Stimulated activated CD8-positive, alpha-beta memory T cell treated with anti-CD3 and anti-CD28 coated beads, Interleukin-7, amount 100 ng/mL, for 48 hours (primary cell): Measurements from ENCODE around the gene NOC3L.
"Not testable (repeated sequence)": the region's sequence is repeated elsewhere in the genome, so short reads cannot be mapped to it uniquely, and the experiment has no call there.

Experiments used
- DNase-seq, 2 donors: peaks; one replicate each; pipeline ENCODE4 v3.0.0-alpha.2; 2020; ENCODE audit warnings: low read depth in 1 of 2; ENCODE audit errors: extremely low read depth in 1 of 2

NOC3L gene, protein sequence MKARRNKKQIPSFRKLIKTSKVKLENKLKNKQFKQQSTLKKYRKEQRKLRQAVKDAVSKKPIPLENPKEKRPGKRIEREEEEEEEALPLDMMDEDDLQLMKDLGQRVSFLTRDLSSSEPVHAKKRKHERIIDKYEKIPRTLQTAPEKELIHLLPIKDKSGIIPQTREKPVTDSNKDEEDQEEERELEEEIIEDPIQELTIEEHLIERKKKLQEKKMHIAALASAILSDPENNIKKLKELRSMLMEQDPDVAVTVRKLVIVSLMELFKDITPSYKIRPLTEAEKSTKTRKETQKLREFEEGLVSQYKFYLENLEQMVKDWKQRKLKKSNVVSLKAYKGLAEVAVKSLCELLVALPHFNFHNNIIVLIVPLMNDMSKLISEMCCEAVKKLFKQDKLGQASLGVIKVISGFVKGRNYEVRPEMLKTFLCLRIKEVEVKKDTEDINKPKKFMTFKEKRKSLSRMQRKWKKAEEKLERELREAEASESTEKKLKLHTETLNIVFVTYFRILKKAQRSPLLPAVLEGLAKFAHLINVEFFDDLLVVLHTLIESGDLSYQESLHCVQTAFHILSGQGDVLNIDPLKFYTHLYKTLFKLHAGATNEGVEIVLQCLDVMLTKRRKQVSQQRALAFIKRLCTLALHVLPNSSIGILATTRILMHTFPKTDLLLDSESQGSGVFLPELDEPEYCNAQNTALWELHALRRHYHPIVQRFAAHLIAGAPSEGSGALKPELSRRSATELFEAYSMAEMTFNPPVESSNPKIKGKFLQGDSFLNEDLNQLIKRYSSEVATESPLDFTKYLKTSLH

DNA sequence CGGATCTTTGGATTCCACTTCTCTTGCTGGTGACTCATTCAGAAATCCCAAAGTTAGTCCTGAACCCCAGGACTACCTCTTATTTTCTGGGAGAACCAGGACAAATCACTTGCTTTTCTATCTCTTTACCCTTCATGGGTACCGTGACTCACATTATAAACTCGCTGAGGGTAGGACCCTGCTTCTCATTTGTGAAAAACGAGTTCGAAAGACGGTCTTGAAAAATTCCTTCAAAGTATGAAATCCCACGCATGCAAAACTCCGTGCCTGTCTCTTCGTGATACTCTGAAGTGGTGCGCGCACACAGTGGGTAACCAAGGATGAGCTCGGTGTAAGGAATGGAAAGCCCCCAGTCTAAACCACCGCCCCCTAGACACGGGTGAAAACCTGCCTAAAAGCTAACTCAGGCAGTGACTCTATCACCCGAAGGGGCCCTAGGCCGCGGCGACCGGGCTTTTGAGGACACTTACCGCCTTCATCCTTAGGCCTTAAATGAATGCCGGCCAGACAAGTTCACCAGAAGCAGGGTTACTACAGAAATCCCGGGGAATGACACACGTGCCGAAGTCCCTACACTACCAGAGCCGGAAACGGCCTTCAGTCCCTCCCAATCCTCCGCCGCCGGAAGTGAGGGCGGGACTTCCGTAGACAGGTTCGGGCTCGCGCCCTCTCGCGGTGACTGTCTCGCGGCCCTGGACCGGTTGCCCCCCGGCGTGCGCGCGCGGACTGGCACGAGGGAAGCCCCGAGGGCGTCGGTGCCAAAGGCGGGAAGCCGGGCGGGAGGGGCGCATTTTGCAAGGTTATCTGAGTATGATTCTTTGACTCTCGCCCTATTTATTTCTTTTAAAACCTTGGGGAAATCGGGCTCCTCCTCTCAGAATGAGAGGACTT, at the start of gene NOC3L:
Gene NOC3L (minus strand): TSS at position 580 of the 891 bp plus-strand sequence. CDS start 101 bp downstream, at position 479.
- peak; percentile 89 to 96 for DNase-seq

DNA sequence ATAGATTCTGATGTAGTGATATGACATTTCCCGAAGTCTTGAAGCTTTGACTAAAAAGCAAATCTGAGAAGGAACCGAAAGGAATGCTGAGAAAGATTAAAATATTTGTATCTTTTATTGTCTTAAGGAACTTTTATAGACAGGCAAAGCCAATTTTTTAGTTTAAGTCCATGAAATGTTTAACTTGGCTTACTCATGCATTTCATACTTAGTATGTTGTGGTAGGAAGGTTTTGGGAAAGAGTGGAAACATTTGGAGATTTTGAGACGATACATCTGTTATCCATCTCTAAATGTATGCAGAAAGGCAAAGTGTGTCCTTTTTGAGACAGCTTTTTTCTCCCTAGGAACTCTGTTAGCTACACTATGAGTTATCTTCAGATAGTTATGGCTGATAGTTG, 49.7 kb upstream of the NOC3L start:
- no peak for DNase-seq

DNA sequence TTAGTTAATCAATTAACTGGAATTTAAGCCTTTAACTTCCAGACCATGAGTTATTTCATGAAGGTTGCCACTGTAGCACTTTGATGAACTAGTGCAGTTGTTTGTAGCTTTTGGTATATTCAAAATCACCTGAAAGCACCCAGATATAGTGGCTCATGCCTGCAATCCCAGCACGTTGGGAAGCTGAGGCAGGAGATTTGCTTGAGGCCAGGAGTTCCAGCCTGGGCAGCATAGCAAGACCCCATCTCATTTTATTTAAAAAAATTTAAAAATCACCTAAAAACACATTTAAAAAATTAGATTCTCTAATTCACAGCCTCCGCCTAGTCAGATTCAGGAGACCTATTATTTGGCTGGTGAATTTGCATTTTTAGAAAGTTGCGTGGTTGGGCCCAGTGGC, 48.6 kb upstream of the NOC3L start:
- DNase-seq = no peak

DNA sequence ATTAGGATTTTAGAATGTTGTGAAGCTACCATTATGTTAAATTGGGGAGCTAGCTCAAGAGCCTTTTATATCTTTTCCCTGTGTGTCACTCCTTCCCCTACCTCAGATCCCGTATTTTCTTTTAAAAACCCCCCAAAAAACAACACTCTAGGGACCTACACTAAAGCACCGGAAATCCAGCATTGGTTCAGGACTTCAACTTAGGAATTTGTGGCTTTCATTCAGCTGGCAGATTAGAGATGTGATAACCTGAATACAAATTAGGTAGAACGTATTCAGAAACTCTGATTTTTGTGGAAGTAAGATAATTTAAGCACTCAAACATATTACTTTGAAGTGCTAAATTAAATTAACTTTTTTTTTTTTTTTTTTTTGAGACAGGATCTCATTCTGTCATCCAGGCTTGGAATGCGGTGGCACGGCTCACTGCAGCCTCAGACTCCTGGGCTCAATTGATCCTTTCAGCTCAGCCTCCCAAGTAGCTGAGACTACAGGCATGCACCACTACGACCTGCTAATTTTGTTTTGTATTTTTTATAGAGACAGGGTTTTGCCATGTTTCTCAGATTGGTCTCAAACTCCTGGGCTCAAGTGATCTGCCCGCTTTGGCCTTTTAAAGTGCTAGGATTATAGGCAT, 46.4 kb upstream of the NOC3L start:
- no peak for DNase-seq

DNA sequence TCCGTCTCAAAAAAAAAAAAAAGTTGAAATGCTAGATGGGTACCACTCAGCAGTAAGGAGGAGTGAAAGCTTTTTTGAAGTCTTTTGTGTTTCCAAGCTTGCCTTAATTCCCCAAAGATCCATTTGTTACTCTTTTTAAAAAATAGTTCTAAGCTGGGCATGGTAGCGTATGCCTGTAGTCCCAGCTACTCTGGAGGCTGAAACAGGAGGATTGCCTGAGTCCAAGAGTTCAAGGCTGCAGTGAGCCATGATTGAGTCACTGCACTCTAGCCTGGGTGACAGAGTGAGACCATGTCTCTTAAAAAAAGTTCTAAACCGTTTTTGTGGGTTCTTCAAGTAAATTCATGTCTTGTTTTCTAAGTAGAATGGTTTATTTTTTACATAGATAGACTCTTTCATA, 44.9 kb upstream of the NOC3L start:
- no peak for DNase-seq

DNA sequence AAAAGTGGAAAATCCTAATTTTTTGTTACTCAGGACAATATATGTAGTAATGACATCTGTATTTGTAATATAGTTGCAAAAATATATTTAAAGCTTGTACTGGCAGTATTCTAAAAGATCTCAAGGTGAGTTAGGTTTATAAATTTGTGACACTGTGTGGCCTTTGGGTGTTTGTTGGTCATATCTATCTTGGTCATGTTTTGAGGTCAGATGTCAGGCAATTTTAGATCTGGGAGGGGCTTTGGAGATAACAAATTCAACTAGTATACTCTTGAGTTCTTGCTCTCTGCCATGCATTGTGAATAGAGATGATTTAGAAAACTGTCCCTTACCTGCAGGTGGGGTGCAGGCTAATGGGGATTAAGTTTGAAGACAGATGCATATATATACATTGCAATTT, 42.7 kb upstream of the NOC3L start:
- no peak for DNase-seq

DNA sequence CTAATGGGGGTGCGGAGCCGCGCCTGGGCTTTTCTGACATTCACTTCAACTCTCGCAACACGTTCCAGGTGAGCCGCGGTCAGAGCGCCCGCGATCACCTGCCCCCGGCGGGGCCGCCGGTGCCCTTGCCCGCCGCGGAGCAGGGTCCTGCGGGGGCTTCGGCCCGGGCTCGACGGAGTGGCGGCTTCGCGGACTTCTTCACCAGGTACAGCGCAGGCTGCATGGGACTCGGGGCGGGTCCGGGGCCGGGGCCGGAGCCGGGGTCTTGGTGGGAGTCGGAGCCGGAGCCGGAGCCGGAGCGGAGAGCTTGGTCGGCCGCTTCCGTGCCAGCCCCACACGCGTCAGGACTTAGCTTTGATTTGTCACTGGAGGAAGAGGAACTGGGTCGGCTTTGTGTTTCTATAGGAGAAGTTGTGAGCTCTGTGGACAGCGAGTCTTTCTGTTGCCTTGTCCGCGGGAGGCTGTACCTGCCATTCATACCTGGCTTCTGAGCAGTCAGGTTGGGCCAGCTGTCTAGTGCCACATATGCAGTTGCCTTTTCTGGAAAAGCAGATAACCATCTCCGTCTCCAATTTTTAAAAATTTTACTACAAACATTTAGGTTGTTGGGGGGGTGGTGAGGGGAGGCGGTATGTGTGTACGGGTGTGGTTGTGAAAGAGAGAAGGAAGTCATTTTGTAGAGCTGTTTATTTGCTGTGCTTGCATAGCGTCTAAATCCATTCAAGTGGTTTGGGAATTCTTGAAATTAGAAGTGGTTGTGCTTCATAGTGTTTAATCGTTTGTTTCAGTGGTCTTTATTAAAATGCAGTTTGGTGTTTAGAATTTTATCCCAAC, 40.9 kb upstream of the NOC3L start:
- no peak for DNase-seq

DNA sequence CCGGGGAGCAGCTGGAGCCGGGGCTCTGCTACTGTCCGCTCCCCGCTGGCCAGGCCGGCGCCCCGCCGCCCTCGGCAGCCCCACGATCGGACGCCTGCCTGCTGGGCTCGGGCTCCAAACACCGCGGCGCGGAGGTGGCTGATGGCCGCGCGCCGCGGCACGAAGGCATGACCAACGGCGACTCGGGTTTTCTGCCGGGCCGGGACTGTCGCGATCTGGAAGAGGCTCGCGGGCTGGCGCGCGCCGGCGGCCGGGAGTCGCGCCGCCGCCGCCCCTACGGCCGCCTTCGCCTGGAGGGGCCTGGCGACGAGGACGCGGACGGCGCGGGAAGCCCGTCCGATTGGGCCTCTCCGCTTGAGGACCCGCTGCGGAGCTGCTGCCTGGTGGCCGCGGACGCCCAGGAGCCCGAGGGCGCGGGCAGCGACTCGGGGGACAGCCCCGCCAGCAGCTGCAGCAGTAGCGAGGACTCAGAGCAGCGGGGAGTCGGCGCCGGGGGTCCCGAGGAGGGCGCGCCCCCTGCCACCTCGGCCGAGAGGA, 40.2 kb upstream of the NOC3L start:
- DNase-seq = no peak

DNA sequence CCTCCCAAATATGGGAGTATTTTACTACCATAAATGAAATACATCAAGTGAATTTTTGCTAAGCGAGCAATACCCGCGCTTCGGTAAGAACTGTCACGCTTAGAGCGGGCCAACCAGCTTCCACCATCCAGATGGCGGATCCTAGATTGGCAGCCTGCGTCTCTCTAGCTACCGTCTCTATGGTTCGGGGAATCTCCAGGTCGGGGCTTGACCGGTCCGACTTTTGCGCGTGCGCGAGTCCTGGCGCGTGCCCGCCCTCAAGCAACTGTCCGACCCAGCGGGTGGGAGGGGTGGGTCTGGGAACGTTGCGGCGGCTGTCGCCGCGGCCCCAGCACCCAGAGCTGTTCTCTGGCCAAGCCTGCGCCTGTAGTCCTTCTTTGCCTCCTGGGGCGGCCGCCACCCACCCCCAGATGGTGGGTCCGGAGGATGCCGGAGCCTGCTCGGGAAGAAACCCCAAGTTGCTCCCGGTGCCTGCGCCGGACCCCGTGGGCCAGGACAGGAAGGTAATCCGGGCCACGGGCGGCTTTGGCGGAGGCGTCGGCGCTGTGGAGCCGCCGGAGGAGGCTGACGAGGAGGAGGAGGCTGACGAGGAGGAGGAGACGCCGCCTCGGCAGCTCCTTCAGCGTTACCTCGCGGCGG, 39.6 kb upstream of the NOC3L start, which contains the start of gene TBC1D12:
Gene TBC1D12 (plus strand): TSS at position 338 of the 639 bp plus-strand sequence. CDS start 73 bp downstream, at position 411.
- DNase-seq = peak in 1 of 2 donors; percentile 26

DNA sequence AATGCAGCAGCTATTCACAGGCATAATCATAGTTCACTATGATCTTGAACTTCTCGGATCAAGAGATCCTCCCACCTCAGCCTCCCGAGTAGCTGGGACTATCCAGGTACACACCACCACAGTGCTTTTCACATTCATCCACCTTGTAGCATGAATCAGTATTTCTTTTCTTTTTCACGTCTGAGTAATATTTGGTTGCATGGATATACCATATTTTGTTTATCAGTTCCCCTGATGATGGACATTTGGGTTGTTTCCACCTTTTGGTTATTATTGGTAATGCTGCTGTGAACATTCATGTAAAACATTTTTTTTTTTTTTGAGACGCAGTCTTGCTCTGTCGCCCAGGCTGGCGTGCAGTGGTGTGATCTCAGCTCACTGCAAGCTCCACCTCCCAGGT, 36.0 kb upstream of the NOC3L start:
- no peak for DNase-seq

DNA sequence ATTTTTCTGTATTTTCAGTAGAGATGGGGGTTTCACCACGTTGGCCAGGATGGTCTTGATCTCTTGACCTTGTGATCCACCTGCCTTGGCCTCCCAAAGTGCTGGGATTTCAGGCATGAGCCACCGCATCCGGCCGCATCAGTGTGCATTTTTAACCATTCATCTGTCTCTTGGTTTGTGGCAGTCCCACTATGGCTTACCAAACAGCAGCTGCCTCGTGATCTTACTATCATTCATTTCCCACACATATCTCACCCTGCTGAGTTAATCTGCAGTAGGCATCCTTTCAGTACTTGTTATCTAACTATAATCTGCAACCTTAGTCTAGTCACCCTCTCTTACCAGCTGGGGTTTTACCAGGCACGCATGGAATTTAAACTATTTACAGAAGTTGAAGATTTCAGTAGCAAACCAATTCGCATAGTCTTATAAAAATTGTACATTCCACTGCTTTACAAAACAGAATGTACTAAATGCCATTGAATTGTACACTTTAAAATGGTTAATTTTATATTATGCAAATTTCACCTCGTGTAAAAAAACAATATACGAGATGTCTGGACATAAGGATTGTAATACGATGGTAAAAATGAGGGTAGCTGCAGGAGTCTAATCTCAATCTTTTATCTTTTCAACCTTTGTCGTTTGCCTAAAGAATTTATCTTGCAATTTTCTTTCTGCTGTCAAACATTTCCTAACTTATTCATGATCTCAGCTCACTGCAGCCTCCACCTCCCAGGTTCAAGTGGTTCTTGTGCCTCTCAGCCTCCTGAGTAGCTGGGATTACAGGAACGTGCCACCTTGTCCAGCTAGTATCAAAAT, 35.0 kb upstream of the NOC3L start:
- no peak for DNase-seq

DNA sequence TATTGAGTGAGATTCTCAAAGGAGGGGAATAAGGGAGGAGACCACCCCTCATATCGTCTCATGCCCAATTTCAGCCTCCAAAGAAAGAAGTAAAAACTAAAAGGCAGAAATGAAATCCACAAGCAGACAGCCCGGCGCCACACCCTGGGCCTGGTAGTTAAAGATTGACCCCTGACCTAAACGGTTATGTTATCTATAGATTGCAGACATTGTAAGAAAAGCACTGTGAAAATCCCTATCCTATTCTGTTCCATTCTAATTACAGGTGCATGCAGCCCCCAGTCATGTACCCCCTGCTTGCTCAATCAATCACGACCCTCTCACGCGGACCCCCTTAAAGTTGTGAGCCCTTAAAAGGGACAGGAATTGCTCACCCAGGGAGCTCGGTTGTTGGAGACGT, 29.4 kb upstream of the NOC3L start:
- not testable (repeated sequence) for DNase-seq

DNA sequence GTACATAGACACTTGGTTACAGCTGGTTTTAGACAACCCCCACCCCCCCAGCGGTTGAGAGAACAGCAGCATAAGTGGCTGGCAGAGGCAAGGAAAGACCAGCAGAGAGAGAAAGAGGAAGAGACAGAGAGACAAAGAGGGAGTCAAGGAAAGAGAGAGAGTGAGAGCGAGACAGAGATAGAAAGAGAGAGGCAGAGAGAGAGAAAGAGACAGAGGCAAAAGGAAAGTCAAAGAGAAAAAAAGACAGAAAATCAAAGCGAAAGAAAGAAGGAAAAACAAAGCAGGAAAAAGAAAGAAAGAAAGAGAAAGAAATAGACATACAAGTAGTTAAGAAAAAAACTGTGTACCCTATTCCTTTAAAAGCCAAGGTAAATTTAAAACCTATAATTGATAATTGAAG, 23.0 kb upstream of the NOC3L start:
- DNase-seq = not testable (repeated sequence)

DNA sequence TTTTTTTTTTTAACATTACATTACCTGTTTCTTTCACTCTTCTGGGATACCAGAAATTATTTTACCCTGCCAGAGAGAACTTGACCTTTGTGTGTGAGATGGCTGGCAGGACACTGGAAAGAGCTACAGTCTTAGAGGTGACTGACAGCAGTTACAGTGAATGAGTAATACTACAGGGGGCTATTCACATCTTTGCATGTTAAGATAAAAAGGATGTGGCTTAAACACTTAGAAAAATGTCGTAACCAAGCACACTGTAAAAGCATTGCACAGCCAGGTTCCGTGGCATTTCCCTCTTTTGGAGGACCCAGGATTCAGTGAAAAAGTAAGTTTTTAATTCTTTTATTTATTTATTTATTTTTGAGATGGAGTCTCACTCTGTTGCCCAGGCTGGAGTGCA, 20.8 kb upstream of the NOC3L start:
- DNase-seq = no peak

DNA sequence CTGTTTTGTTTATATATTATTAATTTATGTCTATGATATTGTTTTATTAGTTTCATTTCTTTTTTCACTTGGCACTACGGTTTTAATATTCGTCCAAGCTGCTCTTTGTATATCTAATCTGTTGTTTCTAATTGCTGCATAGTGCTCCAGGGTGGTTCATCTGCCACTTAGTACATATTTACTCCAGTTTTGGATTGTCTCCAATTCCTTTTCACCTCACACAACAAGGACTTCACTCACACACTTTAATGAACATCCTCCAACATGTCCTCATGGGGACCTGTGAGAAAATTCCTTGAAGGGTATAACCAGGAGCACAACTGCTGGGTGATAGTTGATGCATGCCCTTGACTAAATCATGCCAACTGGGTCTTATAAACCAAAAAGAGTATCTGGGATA, 14.1 kb upstream of the NOC3L start:
- DNase-seq = no peak

DNA sequence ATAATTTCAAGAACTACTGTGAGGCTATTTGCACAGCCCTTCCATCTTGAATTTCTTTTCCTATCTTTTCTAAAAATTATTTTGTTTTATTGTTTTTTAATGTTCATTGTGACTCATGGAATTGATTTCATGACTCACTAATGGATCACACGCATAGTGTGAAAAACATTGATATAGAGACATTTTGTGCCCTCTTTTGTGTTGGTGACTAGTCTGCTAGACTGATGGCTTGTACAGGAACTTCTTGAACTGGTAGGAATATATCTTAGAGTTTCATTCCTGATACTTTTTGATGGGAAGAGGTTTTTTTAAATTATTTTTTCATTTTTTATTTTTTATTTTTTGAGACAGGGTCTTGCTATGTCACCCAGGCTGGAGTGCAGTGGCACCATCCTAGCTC, 12.6 kb upstream of the NOC3L start:
- no peak for DNase-seq

DNA sequence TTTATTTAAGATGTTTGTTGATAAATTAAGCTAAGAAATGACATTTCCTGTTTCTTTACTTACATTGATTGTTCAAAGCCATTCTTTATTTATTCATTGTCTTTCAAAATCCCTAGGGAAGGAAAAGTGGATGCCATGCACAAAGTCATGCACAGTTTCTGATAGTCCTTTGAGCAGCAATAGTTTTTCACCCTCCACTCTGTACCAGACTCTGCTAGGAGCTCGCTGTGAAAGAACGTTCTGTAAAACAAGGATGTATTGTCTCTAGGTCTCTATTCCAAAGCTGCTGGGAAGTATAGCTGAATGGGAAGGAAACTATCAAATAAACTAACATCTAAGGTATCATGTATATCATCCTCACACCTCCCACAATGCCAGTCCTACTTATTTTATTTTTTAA, 7.8 kb upstream of the NOC3L start:
- no peak for DNase-seq

DNA sequence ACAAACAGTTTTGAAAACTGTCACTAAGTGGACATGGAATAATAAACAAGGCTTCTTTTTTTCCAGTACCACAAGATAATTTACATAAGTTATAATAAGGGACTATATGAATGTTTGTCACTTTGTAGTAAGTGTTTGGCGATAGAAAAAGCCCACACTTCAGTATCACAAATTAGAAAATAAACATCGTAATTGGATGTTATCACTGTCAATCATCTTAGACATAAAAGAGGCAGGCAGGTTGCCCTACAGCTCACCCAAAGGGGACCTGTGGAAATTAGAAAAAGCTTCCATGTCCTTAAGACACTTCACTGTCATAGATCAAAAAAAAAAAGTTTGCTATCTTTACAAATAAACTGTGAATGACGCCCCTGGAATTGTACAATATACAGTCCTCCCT, 3.6 kb upstream of the NOC3L start:
- no peak for DNase-seq
